HepG2 (cell line): ENCODE results near the gene ZNF285. TPM values are rescaled to one million over a fixed set of nuclear protein-coding genes. Genes with fewer than 3 reads are reported as not detected.

Experiments
- AKAP8 ChIP-seq: sonication (generic); formaldehyde crosslinking; IDR thresholded peaks from 2 replicates; pipeline ENCODE4 v1.5.1; 2020; ENCODE audit warnings: mild to moderate bottlenecking, missing genetic modification reagents
- ARID4A ChIP-seq: sonication (generic); formaldehyde crosslinking; IDR thresholded peaks from 2 replicates; pipeline ENCODE4 v1.5.0; 2020; ENCODE audit warnings: mild to moderate bottlenecking, missing genetic modification reagents, borderline replicate concordance
- BHLHE40 ChIP-seq: IDR thresholded peaks from 2 replicates; pipeline ENCODE4 v1.6.1; 2011; ENCODE audit warnings: low read length, improper control_type of control experiment
- EED ChIP-seq: sonication (generic); formaldehyde crosslinking; IDR thresholded peaks from 2 replicates; pipeline ENCODE4 v1.5.0; 2020; ENCODE audit warnings: mild to moderate bottlenecking, missing genetic modification reagents
- FIP1L1 ChIP-seq: fragments of 200-400 bp; formaldehyde crosslinking; IDR thresholded peaks from 2 replicates; pipeline ENCODE4 v1.6.1; 2018; ENCODE audit warnings: low read depth, mild to moderate bottlenecking, low read length, moderate library complexity, borderline replicate concordance; ENCODE audit not compliant: insufficient read depth
- FOXK2 ChIP-seq: fragments of 450-650 bp; IDR thresholded peaks from 2 replicates; pipeline ENCODE4 v1.6.1; 2016
- FOXM1 ChIP-seq: sonication (generic); formaldehyde crosslinking; IDR thresholded peaks from 2 replicates; pipeline ENCODE4 v1.5.0; 2020; ENCODE audit warnings: missing genetic modification reagents
- HIVEP1 ChIP-seq: sonication (generic); formaldehyde crosslinking; IDR thresholded peaks from 2 replicates; pipeline ENCODE4 v1.4.0; 2020; ENCODE audit warnings: mild to moderate bottlenecking, missing genetic modification reagents
- MED1 ChIP-seq: sonication (generic); formaldehyde crosslinking; IDR thresholded peaks from 2 replicates; pipeline ENCODE4 v1.4.0; 2020; ENCODE audit warnings: missing genetic modification reagents
- MXD3 ChIP-seq: IDR thresholded peaks from 2 replicates; pipeline ENCODE4 v1.6.1; 2016; ENCODE audit warnings: mild to moderate bottlenecking, missing biosample characterization, missing genetic modification reagents
- SCMH1 ChIP-seq: sonication (generic); formaldehyde crosslinking; IDR thresholded peaks from 2 replicates; pipeline ENCODE4 v1.9.0; 2021; ENCODE audit warnings: missing genetic modification reagents, mild to moderate bottlenecking, borderline replicate concordance
- SMAD1 ChIP-seq: sonication (generic); formaldehyde crosslinking; IDR thresholded peaks from 2 replicates; pipeline ENCODE4 v1.4.0; 2020; ENCODE audit warnings: missing genetic modification reagents, low read depth, mild to moderate bottlenecking, borderline replicate concordance
- STAT6 ChIP-seq: sonication (generic); formaldehyde crosslinking; IDR thresholded peaks from 2 replicates; pipeline ENCODE4 v1.4.0; 2020; ENCODE audit warnings: missing genetic modification reagents, mild to moderate bottlenecking, borderline replicate concordance
- TOPORS ChIP-seq: sonication (generic); formaldehyde crosslinking; IDR thresholded peaks from 2 replicates; pipeline ENCODE4 v1.8.0; 2023; ENCODE audit warnings: mild to moderate bottlenecking, missing genetic modification reagents
- ZBTB1 ChIP-seq: sonication (generic); formaldehyde crosslinking; IDR thresholded peaks from 2 replicates; pipeline ENCODE4 v1.4.0; 2020; ENCODE audit warnings: missing genetic modification reagents, borderline replicate concordance
- ZBTB43 ChIP-seq: sonication (generic); formaldehyde crosslinking; conservative IDR thresholded peaks from 2 replicates; pipeline ENCODE4 v1.4.0; 2020; ENCODE audit warnings: missing genetic modification reagents
- ZNF121 ChIP-seq: sonication (generic); formaldehyde crosslinking; IDR thresholded peaks from 2 replicates; pipeline ENCODE4 v1.5.0; 2020; ENCODE audit warnings: mild to moderate bottlenecking, missing genetic modification reagents
- ZNF414 ChIP-seq: sonication (generic); formaldehyde crosslinking; IDR thresholded peaks from 2 replicates; pipeline ENCODE4 v1.5.0; 2020; ENCODE audit warnings: missing genetic modification reagents
- ZNF790 ChIP-seq: sonication (generic); formaldehyde crosslinking; IDR thresholded peaks from 2 replicates; pipeline ENCODE4 v1.8.0; 2022; ENCODE audit warnings: missing genetic modification reagents, mild to moderate bottlenecking, borderline replicate concordance
- ZSCAN12 ChIP-seq: sonication (generic); formaldehyde crosslinking; IDR thresholded peaks from 2 replicates; pipeline ENCODE4 v1.9.0; 2021; ENCODE audit warnings: mild to moderate bottlenecking, missing genetic modification reagents
- polyA plus RNA-seq, 8 experiments: library from polyadenylated mRNA; depleted of rRNA in 3 of 8; stranded (reverse) in 7 of 8; unstranded in 1 of 8; fragments of >200 nt; fragmentation: Illumina TruSeq in 4 of 8; extraction: Trizol in 4 of 8; gene quantifications; 2 replicates each; pipeline versions ENCODE4 v1.2.1 to v1.2.3, GENCODE V29; 2011 to 2016; ENCODE audit warnings: low read depth in 4 of 8, missing spikeins in 1 of 8, mixed read lengths in 1 of 8; ENCODE audit not compliant: insufficient read depth in 1 of 8
- total RNA-seq, 5 experiments: library from RNA; depleted of rRNA; stranded (reverse); fragments of >200 nt; fragmentation: Illumina TruSeq; extraction: Trizol; gene quantifications; 2 replicates each; pipeline ENCODE4 v1.2.3, GENCODE V29; 2016; ENCODE audit warnings: low read depth in 1 of 5

The ZNF285 gene
- total and polyA plus RNA-seq, 2 of the 13 experiments (the other 11 are each of a cell fraction or from before 2014, with no cell fraction given), result 0.82 to 1.7 TPM

- no peak for TF ChIP-seq ZNF414 (CRISPR knock-in tag)
- no peak for TF ChIP-seq ZNF790 (CRISPR knock-in tag)
- TF ChIP-seq ZSCAN12, result no peak
- no peak for TF ChIP-seq ZBTB1 (CRISPR knock-in tag)
- TF ChIP-seq EED (CRISPR knock-in tag), result no peak
- TF ChIP-seq BHLHE40, result no peak
- no peak for TF ChIP-seq ZBTB43 (CRISPR knock-in tag)
- TF ChIP-seq TOPORS, result no peak
- TF ChIP-seq FIP1L1, result no peak
- TF ChIP-seq FOXK2, result no peak
- no peak for TF ChIP-seq MXD3 (CRISPR knock-in tag)
- no peak for TF ChIP-seq STAT6 (CRISPR knock-in tag)
- no peak for TF ChIP-seq SCMH1 (CRISPR knock-in tag)
- TF ChIP-seq SMAD1, result no peak
- TF ChIP-seq ZNF121 (CRISPR knock-in tag), result no peak
- TF ChIP-seq HIVEP1 (CRISPR knock-in tag), result no peak
- peak; percentile 52; the same call in 1 of the 2 replicates for TF ChIP-seq ARID4A (CRISPR knock-in tag)
- no peak for TF ChIP-seq MED1
- TF ChIP-seq AKAP8, result no peak
- no peak for TF ChIP-seq FOXM1
These were observed at the start of gene ZNF285 (continued) for GRCh38 chr19:44401139-44402115.
